ENCODE data around the gene DNPH1.

DNA sequence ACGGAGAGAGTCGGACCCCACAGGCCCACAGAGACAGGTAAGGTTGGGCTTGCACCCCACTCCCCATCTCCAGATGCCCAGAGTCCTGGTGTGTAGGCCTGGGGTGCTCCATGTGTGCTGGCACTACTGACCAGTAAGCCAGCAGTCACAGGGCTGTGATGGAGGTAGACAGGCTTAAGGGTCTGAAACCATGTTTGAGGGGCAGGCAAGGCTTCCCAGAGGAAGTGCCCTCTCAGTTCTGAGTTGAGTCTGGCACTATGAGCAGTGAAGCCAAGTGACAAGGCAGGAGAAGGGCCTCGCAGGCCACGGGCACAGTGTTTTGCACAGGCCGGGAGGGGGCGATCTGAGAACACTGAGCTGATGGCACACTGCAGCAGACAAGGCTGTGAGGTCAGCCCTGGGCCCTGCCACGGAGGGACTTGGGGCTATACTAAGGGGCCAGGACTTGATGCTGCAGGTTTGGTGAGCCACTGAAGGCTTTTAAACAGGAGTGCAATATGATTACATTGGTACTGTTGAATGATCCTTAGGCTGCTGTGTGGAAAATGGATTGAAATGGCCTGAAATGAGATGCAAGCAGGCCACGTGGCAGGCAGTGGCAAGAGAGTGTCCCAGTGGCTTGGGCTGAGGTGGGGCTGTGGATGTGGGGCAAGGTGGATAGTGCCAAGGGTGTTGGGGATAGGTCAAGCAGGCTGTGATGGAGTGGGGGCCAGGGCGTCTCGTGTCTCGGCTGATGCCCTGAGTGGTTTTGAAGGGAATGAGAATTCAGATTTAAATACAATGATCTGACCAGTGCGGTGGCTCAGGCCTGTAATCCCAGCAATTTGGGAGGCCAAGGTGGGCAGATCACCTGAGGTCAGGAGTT is 34.3 kb upstream of the DNPH1 start:
- TF ChIP-seq, protein P1, sequence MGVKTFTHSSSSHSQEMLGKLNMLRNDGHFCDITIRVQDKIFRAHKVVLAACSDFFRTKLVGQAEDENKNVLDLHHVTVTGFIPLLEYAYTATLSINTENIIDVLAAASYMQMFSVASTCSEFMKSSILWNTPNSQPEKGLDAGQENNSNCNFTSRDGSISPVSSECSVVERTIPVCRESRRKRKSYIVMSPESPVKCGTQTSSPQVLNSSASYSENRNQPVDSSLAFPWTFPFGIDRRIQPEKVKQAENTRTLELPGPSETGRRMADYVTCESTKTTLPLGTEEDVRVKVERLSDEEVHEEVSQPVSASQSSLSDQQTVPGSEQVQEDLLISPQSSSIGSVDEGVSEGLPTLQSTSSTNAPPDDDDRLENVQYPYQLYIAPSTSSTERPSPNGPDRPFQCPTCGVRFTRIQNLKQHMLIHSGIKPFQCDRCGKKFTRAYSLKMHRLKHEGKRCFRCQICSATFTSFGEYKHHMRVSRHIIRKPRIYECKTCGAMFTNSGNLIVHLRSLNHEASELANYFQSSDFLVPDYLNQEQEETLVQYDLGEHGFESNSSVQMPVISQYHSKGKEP (tag by site-specific recombination; IDR thresholded peaks at IDR 0.05): no peak
- no peak for TF ChIP-seq ZNF274 (IDR thresholded peaks at IDR 0.05; ENCODE audit: low read length)
- TF ChIP-seq ZNF274 (tag by site-specific recombination; IDR thresholded peaks at IDR 0.05; ENCODE audit: borderline replicate concordance): no peak

Data from HEK293 (cell line).